ENCODE results near the gene ZNF33A. TPM values are rescaled to one million over a fixed set of nuclear protein-coding genes. Genes with fewer than 3 reads are reported as not detected.

ZNF33A gene
- total RNA-seq, result 10 to 100 TPM; 16.9 to 20.8 (median 18.8) TPM
- polyA plus RNA-seq, result 10 to 100 TPM in 1 of 3 donors, 1 to 10 TPM in 2; 4.5 to 11.4 (median 6.4) TPM
- long read RNA-seq, donor 1, full-length matches to known transcripts, result 6 of 7 reads
- long read RNA-seq, donor 1, partial matches to known transcripts, result 0 of 7 reads
- long read RNA-seq, donor 1, other reads (novel, unspliced or antisense), result 1 of 7 reads
- long read RNA-seq, donor 2, full-length matches to known transcripts, result 12 of 20 reads
- long read RNA-seq, donor 2, partial matches to known transcripts, result 1 of 20 reads
- long read RNA-seq, donor 2, other reads (novel, unspliced or antisense), result 7 of 20 reads

DNA sequence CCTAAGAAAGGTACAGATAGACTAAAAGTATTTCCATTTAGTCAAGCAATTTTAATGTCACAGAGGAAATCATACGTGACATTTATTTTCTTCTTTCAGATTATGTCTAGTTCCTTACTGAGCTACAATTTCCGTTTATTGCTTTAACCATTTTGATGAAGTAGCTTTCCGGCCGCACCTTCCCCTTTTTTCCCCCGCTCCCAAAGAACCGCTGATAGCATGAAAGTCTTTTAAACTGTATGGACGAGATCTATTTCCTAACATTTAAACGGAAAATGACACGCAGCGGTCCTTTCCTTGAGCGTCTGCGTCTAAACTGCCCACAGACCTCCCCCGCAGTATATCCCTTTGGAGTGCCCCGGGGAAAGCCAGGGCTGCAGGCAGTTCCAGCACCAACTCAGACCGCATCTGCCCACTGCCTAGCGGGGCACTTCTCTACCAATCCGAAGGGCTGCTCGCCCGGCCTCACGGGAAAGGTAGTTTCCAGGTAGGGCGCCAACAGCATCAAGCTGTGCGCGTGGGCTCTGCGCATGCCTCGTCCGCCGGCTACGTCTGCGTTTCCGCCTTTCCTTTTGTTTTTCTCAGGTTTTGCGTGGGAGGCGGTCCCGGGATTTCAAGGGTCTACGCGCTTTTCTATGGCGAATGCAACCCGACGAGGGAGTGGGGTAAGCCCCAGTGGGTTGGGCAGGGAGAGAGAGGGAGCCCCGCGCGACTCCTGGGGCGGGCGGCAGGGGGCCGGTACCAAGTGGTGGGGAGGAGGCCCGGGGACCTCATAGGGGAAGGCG, at the start of gene ZNF33A:
Gene ZNF33A, plus strand, starts transcription at position 557 of the 785 bp plus-strand sequence. CDS start 1,667 bp downstream, outside the sequence.
- peaks cover 8% of the 10 kb centered on the region for H3K4me1 ChIP-seq
- intact Hi-C loops (cut with DNase I), result loop anchor here (2.0 to 10.0 kb wide), 3 partner anchors 34 to 84 kb away; partner anchors contain the start of genes ZNF37A (in 2 of the 2) and ZNF25 (in 1 of the 2)
- peak; percentile 97 to 98 (median 97) for ATAC-seq
- peak; percentile 89 to 94 for DNase-seq
- WGBS, 3 donors, result 0 to 1% (median 1%) methylated on average over 40 to 46 of the region's 46 CpGs
- TF ChIP-seq, protein P1, sequence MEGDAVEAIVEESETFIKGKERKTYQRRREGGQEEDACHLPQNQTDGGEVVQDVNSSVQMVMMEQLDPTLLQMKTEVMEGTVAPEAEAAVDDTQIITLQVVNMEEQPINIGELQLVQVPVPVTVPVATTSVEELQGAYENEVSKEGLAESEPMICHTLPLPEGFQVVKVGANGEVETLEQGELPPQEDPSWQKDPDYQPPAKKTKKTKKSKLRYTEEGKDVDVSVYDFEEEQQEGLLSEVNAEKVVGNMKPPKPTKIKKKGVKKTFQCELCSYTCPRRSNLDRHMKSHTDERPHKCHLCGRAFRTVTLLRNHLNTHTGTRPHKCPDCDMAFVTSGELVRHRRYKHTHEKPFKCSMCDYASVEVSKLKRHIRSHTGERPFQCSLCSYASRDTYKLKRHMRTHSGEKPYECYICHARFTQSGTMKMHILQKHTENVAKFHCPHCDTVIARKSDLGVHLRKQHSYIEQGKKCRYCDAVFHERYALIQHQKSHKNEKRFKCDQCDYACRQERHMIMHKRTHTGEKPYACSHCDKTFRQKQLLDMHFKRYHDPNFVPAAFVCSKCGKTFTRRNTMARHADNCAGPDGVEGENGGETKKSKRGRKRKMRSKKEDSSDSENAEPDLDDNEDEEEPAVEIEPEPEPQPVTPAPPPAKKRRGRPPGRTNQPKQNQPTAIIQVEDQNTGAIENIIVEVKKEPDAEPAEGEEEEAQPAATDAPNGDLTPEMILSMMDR (IDR thresholded peaks at IDR 0.05), result peak; percentile 27
- no peaks in the 10 kb centered on the region for H3K27me3 ChIP-seq (ENCODE audit: insufficient read depth in 3 of 3, low read length in 2 of 3)
- H3K27ac ChIP-seq, result peak within 1 kb of the TSS; percentile 97
- H3K36me3 ChIP-seq (ENCODE audit: insufficient read depth in 1 of 2, low read depth in 1 of 2), result peaks cover 0 to 32% of the 10 kb centered on the region in 2 donors
- H3K4me3 ChIP-seq, result peak within 1 kb of the TSS; percentile 82
- H3K9me3 ChIP-seq, result no peaks in the 10 kb centered on the region

DNA sequence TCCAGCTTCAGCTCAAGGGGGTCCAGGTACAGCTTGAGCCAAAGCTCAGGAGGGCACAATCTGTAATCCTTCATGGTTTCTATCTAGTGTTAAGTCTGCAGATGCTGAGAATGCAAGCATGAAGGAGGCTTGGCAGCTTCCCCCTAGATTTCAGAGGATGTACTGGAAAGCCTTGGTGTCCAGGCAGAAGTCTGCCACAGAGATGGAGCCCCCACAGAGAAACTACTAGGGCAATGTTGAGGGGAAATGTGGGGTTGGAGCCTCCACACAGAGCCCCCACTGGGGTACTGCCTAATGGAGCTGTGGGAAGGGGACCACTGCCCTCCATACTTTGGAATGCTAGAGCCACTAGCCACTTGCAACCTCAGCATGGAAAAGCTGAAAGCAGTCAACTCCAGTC, 45.5 kb upstream of the ZNF33A start:
- Histone ChIP-seq H3K4me1 (no peaks in the 10 kb centered on the region), H3K36me3 (ENCODE audit: insufficient read depth in 1 of 2, low read depth in 1 of 2) (peaks cover 3 to 37% of the 10 kb centered on the region in 2 donors), H3K27ac (no peak overlapping the region), H3K4me3 (no peak overlapping the region), H3K9me3 (no peaks in the 10 kb centered on the region), H3K27me3 (ENCODE audit: insufficient read depth in 3 of 3, low read length in 2 of 3) (no peaks in the 10 kb centered on the region)
- DNase-seq (no peak), ATAC-seq (no peak)
- TF ChIP-seq, protein P1 (IDR thresholded peaks at IDR 0.05), result no peak
- intact Hi-C loops (cut with DNase I), result no loop called here

DNA sequence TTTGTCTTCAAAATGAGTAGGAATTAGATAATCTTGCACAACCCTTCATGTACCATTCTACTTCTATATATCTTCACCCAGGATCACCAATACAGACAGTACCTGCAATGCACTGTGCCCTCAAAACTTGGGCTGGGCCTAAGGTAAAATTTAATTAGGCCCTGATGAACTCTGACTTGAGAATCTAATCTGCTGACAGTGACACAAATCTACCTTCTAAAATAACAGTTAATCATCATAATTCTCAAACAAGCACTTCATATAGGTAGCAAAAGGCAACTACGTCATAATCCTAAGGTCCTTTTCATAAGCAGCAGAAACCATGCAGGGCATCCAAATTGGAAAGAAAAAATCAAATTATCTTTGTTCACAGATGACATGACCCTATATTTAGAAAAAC, 38.1 kb upstream of the ZNF33A start:
- no peak overlapping the region for H3K27ac ChIP-seq
- intact Hi-C loops (cut with DNase I), result loop anchor here (10.0 kb wide), 2 partner anchors 122 to 432 kb away; partner anchors contain the start of gene ZNF37A (in 1 of the 2)
- no peak for DNase-seq
- H3K4me3 ChIP-seq, result no peak overlapping the region
- TF ChIP-seq, protein P1 (IDR thresholded peaks at IDR 0.05), result no peak
- 97 to 100% (median 97%) methylated on average over 1 of the region's 1 CpG for WGBS, 3 donors
- peaks cover 0 to 28% of the 10 kb centered on the region in 2 donors for H3K36me3 ChIP-seq (ENCODE audit: insufficient read depth in 1 of 2, low read depth in 1 of 2)
- H3K9me3 ChIP-seq, result no peaks in the 10 kb centered on the region
- no peak for ATAC-seq
- H3K4me1 ChIP-seq, result peaks cover 5% of the 10 kb centered on the region
- no peaks in the 10 kb centered on the region for H3K27me3 ChIP-seq (ENCODE audit: insufficient read depth in 3 of 3, low read length in 2 of 3)

DNA sequence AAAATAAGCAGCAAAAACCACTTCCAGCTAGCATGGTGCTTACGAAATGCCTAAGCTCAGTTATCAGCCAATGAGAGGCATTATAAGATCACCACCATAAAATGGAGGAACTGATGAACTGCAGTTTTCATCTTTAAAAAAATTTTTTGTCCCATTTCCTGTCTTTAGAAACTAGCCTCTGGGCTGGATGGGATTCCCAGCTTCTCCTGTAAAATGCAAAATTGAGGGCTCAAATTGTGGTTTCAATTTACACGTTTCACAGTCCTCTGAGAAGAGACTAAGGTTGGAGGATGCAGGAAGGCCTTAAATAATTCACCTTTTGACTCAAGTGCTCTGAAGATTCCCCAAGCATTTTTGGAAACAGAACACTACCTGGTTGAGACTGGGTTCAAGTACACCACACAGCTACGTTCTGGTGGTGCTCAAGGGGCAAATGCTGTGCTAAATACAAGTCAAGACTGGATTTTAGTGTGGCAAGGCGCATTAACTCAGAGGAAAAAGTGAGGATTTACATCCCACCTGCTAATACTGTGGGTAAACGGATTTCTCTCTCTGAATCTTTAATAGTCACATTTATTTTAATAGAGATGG, 35.0 kb upstream of the ZNF33A start:
- H3K27me3 ChIP-seq (ENCODE audit: insufficient read depth in 3 of 3, low read length in 2 of 3), result no peaks in the 10 kb centered on the region
- intact Hi-C loops (cut with DNase I), result loop anchor here (2.0 to 10.0 kb wide), 4 partner anchors 119 to 429 kb away; partner anchors contain the start of genes ZNF37A (in 2 of the 2) and ZNF248 (in 1 of the 2)
- ATAC-seq (no peak), DNase-seq (no peak)
- H3K4me3 ChIP-seq, result peak overlapping the region; percentile 77
- no peaks in the 10 kb centered on the region for H3K9me3 ChIP-seq
- H3K36me3 ChIP-seq (ENCODE audit: insufficient read depth in 1 of 2, low read depth in 1 of 2), result peaks cover 0 to 7% of the 10 kb centered on the region in 2 donors
- peaks cover 5% of the 10 kb centered on the region for H3K4me1 ChIP-seq
- TF ChIP-seq, protein P1 (IDR thresholded peaks at IDR 0.05), result no peak
- 17 to 26% (median 22%) methylated on average over 5 of the region's 5 CpGs for WGBS, 3 donors
- peak overlapping the region; percentile 96 for H3K27ac ChIP-seq
